GM19238 (cell line): ENCODE results near the gene YY1AP1.
A peak's percentile ranks its signal among the peaks of the same experiment; 100 is the strongest.
"Not testable (repeated sequence)": the region's sequence is repeated elsewhere in the genome, so short reads cannot be mapped to it uniquely, and the experiment has no call there.

ENCODE experiments used
- DNase-seq: peaks from one replicate; pipeline ENCODE4 v3.0.0; 2011; ENCODE audit warnings: low spot score; ENCODE audit not compliant: insufficient read length

The YY1AP1 gene

DNA sequence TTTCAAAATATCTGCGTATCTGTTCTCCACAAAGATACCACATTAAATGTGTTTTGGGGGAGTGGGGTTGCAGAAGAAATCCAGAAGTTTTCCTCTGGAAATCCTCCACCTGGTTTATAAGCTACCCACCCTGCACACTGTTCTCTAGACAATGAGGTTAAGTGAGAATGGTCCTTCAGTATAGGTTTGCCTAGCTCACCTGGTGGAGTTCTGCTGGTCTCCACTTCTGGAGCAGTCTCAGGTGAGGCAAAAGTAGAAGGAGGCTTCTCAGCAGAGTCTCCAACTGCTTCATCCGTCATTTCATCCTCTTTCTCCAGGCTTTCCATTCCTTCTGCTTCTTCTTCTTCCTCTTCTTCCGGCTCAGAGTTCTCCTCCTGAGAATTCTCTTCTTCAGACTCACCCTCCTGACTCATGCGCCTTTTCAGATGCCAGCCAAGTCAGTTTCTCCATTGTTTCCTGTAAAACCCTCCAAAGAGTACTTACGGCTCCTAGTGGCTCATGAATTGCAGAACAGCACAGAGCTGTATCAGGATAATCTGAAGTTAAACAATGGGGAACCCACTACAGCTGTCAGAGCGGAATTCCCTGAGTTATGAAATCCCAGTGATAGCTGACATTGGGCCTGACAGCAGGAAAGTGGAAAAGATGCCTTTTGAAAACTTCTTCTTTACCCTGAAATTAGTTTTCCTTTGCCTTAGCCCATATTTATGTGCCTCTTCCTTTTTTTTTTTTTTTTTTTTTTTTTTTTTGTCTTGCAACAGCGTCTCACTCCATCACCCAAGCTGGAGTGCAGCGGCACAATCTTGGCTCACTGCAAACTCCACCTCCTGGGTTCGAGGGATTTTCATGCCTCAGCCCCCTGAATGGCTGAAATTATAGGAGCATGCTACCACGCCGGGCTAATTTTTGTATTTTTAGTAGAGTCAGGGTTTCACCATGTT is 40.1 kb downstream of the YY1AP1 start:
- DNase-seq, result no peak

- no peak for DNase-seq
Measured at GRCh38 chr1:155646307-155646706, 42.3 kb downstream of the YY1AP1 start.

GRCh38 chr1:155645648-155646047 is 42.9 kb downstream of the YY1AP1 start:
- DNase-seq, result no peak

- no peak for DNase-seq
Measured at GRCh38 chr1:155645034-155645598, 43.5 kb downstream of the YY1AP1 start.

DNA sequence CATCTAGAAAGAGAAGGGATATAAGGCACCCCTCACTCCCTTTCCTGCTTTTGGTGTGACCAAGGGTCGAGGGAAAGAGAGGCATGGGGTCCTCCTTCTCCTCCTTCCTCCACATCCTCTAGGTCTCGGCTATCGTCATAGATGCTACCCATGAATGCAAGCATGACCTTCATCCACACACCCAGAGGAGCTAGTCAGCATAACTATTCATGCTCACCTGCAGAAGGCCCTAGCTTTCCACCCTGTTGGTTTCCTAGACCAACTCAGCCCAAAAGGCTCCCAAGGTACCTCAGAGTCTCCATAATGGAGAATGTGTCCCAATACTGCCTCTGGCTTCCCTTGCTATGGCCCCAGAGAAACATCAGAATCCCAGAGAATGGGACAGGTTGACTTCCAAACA is 45.3 kb downstream of the YY1AP1 start:
- no peak for DNase-seq

- not testable (repeated sequence) for DNase-seq
Measured at GRCh38 chr1:155642559-155643180, 45.9 kb downstream of the YY1AP1 start.

DNA sequence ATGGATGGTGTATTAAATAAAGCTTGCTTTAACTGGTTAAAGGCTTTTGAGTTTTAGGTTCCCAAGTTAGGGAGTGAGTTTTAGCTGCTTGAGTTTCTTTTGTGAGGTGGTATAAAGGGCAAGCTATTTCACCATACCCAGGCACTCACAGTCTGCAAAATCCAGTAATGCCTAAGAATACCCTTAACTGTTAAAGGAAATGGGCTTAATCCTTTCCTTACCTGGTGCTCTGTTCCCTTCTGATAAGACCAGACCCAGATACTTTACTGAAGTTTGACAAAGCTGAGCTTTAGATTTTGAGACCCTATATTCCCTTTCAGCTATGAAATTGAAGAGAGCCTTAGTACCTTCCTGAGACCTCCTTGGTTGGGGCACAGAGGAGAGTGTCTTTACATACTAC is 48.2 kb downstream of the YY1AP1 start:
- no peak for DNase-seq

DNA sequence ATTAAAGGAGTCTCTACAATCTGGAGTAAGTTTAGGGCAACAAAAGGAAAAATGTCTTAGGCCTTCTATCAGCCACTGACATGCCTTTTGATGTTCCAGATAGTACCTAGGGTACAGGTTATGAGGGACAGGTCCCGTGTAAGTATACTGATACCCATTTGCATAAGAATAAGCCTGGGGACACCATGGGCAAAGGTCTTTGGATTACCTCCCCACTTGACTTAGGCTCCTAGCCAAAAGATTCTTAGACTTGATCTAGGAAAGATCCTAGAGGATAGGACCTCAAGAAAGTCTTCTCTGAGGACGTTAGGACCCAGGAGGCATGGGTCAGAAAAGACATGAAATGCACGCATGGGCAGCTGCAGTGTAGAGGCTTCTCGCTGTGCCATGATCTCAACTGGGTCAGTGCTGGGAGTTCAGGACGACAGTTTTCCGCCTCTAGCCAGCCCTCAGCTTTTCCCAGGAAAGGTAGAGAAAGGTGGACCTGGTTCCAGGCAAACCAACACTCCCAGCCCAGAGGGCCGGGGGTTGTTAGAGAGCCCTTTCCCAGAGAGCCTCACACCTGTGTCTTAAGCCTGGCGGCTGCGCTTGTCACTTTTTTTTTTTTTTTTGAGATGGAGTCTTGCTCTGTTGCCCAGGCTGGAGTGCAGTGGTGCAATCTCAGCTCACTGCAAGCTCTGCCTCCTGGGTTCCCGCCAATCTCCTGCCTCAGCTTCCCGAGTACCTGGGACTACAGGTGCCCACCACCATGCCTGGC is 52.0 kb downstream of the YY1AP1 start:
- DNase-seq, result no peak

GRCh38 chr1:155626428-155626827 is 62.1 kb downstream of the YY1AP1 start:
- DNase-seq, result not testable (repeated sequence)

DNA sequence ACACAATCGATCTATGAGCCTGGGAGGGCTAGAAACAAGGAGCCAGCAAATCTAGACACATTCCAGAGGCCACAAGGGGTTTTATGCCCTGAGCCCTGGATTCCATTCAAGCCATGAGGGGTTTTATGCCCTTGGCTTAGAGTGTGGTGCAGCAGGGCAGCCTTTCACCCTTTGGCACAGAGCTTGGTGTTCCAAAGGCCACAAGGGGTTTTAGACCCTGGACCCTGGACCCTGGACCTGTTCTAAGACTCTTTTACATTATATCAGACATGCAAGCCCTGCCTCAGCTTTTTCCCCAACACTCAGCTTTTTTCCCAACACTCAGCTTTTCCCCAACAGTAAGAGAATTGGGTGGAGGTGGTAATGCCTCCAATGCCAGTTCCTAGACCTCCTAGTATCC is 65.2 kb downstream of the YY1AP1 start:
- DNase-seq, result no peak

DNA sequence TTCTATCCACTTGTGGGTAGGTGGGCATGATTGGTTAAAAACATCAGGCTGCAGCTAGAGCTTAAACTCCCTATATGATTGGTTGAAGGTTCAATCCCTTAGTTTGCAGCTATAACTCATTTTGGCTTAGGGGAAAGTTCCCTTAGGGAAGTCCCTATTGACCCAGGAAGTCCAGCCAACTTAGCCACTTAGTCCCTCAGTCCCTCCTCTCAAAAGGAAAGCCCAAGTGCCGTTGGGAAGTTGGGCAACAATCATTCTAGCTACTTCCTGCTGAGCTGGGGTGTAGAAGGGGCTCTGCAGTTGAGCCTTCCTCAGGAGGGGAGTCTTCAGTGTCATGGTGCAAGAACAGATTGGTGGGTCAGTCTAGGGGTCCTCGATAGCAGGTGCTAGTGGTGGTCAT is 66.4 kb downstream of the YY1AP1 start:
- no peak for DNase-seq

GRCh38 chr1:155613226-155613625 is 75.3 kb downstream of the YY1AP1 start:
- DNase-seq, result not testable (repeated sequence)

DNA sequence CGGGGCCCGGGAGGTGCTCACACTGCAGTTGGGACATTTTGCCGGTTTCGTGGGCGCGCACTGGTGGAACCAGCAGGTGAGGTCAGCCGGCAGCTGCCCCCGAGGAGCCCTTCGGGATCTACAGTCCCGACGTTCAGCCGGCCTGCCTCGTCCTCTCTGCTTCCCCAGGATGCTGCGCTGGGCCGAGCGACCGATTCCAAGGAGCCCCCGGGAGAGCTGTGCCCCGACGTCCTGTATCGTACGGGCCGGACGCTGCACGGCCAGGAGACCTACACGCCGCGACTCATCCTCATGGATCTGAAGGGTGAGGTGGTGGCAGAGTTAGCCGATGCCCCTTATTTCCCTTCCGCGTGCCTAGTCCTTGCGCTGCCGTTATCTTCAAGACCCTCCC is 78.3 kb downstream of the YY1AP1 start:
- DNase-seq, result not testable (repeated sequence)

DNA sequence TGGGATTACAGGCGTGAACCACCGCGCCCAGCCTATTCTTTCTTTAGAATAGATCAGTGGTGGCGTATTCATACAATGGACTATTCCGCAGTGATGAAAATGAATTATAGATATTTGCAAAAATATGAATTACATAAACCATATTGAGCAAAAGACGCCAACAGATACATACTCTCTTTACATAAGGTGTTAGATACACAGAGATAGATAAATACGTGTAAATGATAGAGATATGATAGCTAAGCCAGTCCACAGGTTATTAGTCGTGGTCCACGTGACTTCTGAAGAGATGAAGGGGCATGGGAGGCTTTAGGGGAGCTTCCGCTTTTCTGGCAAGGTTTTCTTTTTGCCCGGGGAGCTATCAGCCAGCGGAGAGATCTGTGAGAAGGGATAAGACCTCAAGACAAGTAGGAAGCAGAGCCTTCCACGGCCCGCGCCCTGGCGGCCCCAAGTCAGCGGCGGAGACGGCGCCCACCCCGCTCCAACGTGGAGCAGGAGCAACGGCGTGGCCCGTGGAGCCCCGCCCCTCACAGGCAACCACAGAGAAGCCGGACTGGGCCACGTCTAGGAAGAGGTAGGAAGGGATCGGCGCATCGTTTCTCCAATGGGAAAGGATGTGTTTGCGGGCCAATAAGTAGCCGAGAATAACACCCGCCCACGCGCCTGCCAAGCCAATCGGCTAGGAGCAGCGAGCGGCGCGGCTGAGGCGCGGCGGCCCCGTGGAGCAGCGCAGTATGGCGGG is 78.9 kb downstream of the YY1AP1 start, which contains the start of gene MSTO1:
TSS of gene MSTO1 (plus strand) at position 704 of the 742 bp plus-strand sequence. CDS start at position 735, 31 bp downstream.
- peak; percentile 71 for DNase-seq
